Measurements from ENCODE around the gene RNF38. TPM values are rescaled to one million over a fixed set of nuclear protein-coding genes. Genes with fewer than 3 reads are reported as not detected.
"Not testable (repeated sequence)": the region's sequence is repeated elsewhere in the genome, so short reads cannot be mapped to it uniquely, and the experiment has no call there.

RNF38 gene
- total RNA-seq, 2 experiments from 2014 or later, result 26.7 to 40.0 TPM

GRCh38 chr9:36318212-36318802 lies 81.8 kb downstream of the RNF38 start:
- ChIA-PET CTCF (interaction anchor here (0.7 to 2.8 kb wide), 4 partner anchors 10 to 222 kb away, joined by 3 to 15 read pairs (median 4); no protein-coding TSS in a partner anchor), POLR2A (no interaction called here)
- intact Hi-C loops (cut with DNase I, micrococcal nuclease), result no loop called here
- ATAC-seq (no peak), DNase-seq (no peak)
- Mint-ChIP-seq H3K27ac (no peak overlapping the region), H3K36me3 (ENCODE audit: low read depth) (no peaks in the 10 kb centered on the region), H3K4me3 (no peak overlapping the region), H3K27me3 (no peaks in the 10 kb centered on the region), H3K4me1 (no peaks in the 10 kb centered on the region), H3K9me3 (ENCODE audit: low read depth) (no peaks in the 10 kb centered on the region)

- ATAC-seq, result no peak
- intact Hi-C loops (cut with DNase I, micrococcal nuclease), result no loop called here
- POLR2A ChIA-PET, result no interaction called here
Measured at GRCh38 chr9:36317766-36318165, 82.3 kb downstream of the RNF38 start.

GRCh38 chr9:36316611-36317317 lies 83.3 kb downstream of the RNF38 start:
- intact Hi-C loops (cut with DNase I, micrococcal nuclease), result no loop called here
- ChIA-PET POLR2A (no interaction called here), CTCF (interaction anchor here (1.0 kb wide), 1 partner anchor 12 kb away, joined by 7 read pairs; no protein-coding TSS in a partner anchor)
- DNase-seq, result no peak
- no peak overlapping the region for H3K4me3 Mint-ChIP-seq
- ATAC-seq, result no peak
- no peaks in the 10 kb centered on the region for H3K4me1 Mint-ChIP-seq
- no peak overlapping the region for H3K27ac Mint-ChIP-seq
- no peaks in the 10 kb centered on the region for H3K36me3 Mint-ChIP-seq (ENCODE audit: low read depth)
- no peaks in the 10 kb centered on the region for H3K27me3 Mint-ChIP-seq
- no peaks in the 10 kb centered on the region for H3K9me3 Mint-ChIP-seq (ENCODE audit: low read depth)

More at GRCh38 chr9:36317766-36318165, 82.3 kb downstream of the RNF38 start:
- Mint-ChIP-seq H3K4me1 (no peaks in the 10 kb centered on the region), H3K36me3 (ENCODE audit: low read depth) (no peaks in the 10 kb centered on the region), H3K27ac (no peak overlapping the region), H3K27me3 (no peaks in the 10 kb centered on the region), H3K9me3 (ENCODE audit: low read depth) (no peaks in the 10 kb centered on the region), H3K4me3 (no peak overlapping the region)
- DNase-seq, result no peak
- CTCF ChIA-PET, result interaction anchor here (2.8 kb wide), 1 partner anchor 11 kb away, joined by 15 read pairs; no protein-coding TSS in a partner anchor

GRCh38 chr9:36316049-36316448 lies 84.0 kb downstream of the RNF38 start:
- Mint-ChIP-seq H3K36me3 (ENCODE audit: low read depth) (no peaks in the 10 kb centered on the region), H3K4me3 (no peak overlapping the region), H3K27ac (no peak overlapping the region), H3K4me1 (no peaks in the 10 kb centered on the region), H3K27me3 (no peaks in the 10 kb centered on the region), H3K9me3 (ENCODE audit: low read depth) (no peaks in the 10 kb centered on the region)
- ChIA-PET CTCF (interaction anchor here (0.6 kb wide), 1 partner anchor 1527 kb away, joined by 3 read pairs; no protein-coding TSS in a partner anchor), POLR2A (no interaction called here)
- ATAC-seq (no peak), DNase-seq (no peak)
- intact Hi-C loops (cut with DNase I, micrococcal nuclease), result no loop called here

- POLR2A ChIA-PET, result no interaction called here
- intact Hi-C loops (cut with DNase I, micrococcal nuclease), result no loop called here
- Mint-ChIP-seq H3K9me3 (ENCODE audit: low read depth) (no peaks in the 10 kb centered on the region), H3K27ac (no peak overlapping the region), H3K36me3 (ENCODE audit: low read depth) (no peaks in the 10 kb centered on the region), H3K27me3 (no peaks in the 10 kb centered on the region), H3K4me3 (no peak overlapping the region), H3K4me1 (no peaks in the 10 kb centered on the region)
- ATAC-seq (no peak), DNase-seq (no peak)
- CTCF ChIA-PET, result interaction anchor here (0.9 kb wide), 1 partner anchor 14 kb away, joined by 3 read pairs; no protein-coding TSS in a partner anchor
Measured at GRCh38 chr9:36315283-36315682, 84.8 kb downstream of the RNF38 start.

- Mint-ChIP-seq H3K4me3 (no peak overlapping the region), H3K27ac (no peak overlapping the region), H3K36me3 (ENCODE audit: low read depth) (no peaks in the 10 kb centered on the region), H3K4me1 (no peaks in the 10 kb centered on the region), H3K27me3 (no peaks in the 10 kb centered on the region), H3K9me3 (ENCODE audit: low read depth) (no peaks in the 10 kb centered on the region)
- POLR2A ChIA-PET, result interaction anchor here (0.5 kb wide), 1 partner anchor 393 kb away, joined by 3 read pairs; no protein-coding TSS in a partner anchor
- intact Hi-C loops (cut with DNase I, micrococcal nuclease), result no loop called here
- CTCF ChIA-PET, result interaction anchor here (0.5 to 1.2 kb wide), 4 partner anchors 11 to 213 kb away, joined by 3 to 4 read pairs (median 3); no protein-coding TSS in a partner anchor
- ATAC-seq (no peak), DNase-seq (no peak)
Measured at GRCh38 chr9:36314740-36315139, 85.3 kb downstream of the RNF38 start.

- Mint-ChIP-seq H3K36me3 (ENCODE audit: low read depth) (no peaks in the 10 kb centered on the region), H3K27ac (peak overlapping the region; percentile 44)
- ATAC-seq, result peak; percentile 74
Measured at GRCh38 chr9:36306471-36307306, 93.4 kb downstream of the RNF38 start.

GRCh38 chr9:36304366-36304765 lies 95.7 kb downstream of the RNF38 start:
- H3K27me3 Mint-ChIP-seq; CTCF ChIA-PET; DNase-seq; H3K27ac Mint-ChIP-seq; H3K4me3 Mint-ChIP-seq; H3K36me3 Mint-ChIP-seq (ENCODE audit: low read depth); POLR2A ChIA-PET; H3K9me3 Mint-ChIP-seq (ENCODE audit: low read depth); H3K4me1 Mint-ChIP-seq; ATAC-seq; intact Hi-C loops (cut with DNase I, micrococcal nuclease): not testable (repeated sequence)

More at GRCh38 chr9:36306471-36307306, 93.4 kb downstream of the RNF38 start:
- intact Hi-C loops (cut with DNase I, micrococcal nuclease), result no loop called here
- no peaks in the 10 kb centered on the region for H3K9me3 Mint-ChIP-seq (ENCODE audit: low read depth)
- H3K27me3 Mint-ChIP-seq, result no peaks in the 10 kb centered on the region
- no peak overlapping the region for H3K4me3 Mint-ChIP-seq
- peaks cover 9% of the 10 kb centered on the region for H3K4me1 Mint-ChIP-seq
- ChIA-PET POLR2A (no interaction called here), CTCF (interaction anchor here (0.6 to 3.6 kb wide), 6 partner anchors 12 to 483 kb away, joined by 3 to 11 read pairs (median 3); no protein-coding TSS in a partner anchor)
- peak; percentile 8 for DNase-seq

GRCh38 chr9:36301227-36301626 lies 98.8 kb downstream of the RNF38 start:
- Mint-ChIP-seq H3K36me3 (ENCODE audit: low read depth) (no peaks in the 10 kb centered on the region), H3K27me3 (no peaks in the 10 kb centered on the region), H3K4me1 (peaks cover under 1% of the 10 kb centered on the region), H3K27ac (no peak overlapping the region), H3K4me3 (no peak overlapping the region), H3K9me3 (ENCODE audit: low read depth) (no peaks in the 10 kb centered on the region)
- CTCF ChIA-PET, result interaction anchor here (0.6 kb wide), 1 partner anchor 105 kb away, joined by 3 read pairs; no protein-coding TSS in a partner anchor
- intact Hi-C loops (cut with DNase I, micrococcal nuclease), result no loop called here
- POLR2A ChIA-PET, result no interaction called here
- no peak for DNase-seq
- no peak for ATAC-seq

- Mint-ChIP-seq H3K4me3 (no peak overlapping the region), H3K27ac (no peak overlapping the region), H3K9me3 (ENCODE audit: low read depth) (no peaks in the 10 kb centered on the region), H3K36me3 (ENCODE audit: low read depth) (no peaks in the 10 kb centered on the region), H3K27me3 (no peaks in the 10 kb centered on the region), H3K4me1 (no peaks in the 10 kb centered on the region)
- ATAC-seq (no peak), DNase-seq (no peak)
- intact Hi-C loops (cut with DNase I, micrococcal nuclease), result no loop called here
- ChIA-PET POLR2A (no interaction called here), CTCF (no interaction called here)
Measured at GRCh38 chr9:36298566-36298965, 101.5 kb downstream of the RNF38 start.

- intact Hi-C loops (cut with DNase I, micrococcal nuclease), result no loop called here
- CTCF ChIA-PET, result no interaction called here
- POLR2A ChIA-PET, result no interaction called here
- H3K4me3 Mint-ChIP-seq, result no peak overlapping the region
- H3K4me1 Mint-ChIP-seq, result no peaks in the 10 kb centered on the region
- no peaks in the 10 kb centered on the region for H3K9me3 Mint-ChIP-seq (ENCODE audit: low read depth)
- no peak overlapping the region for H3K27ac Mint-ChIP-seq
- H3K27me3 Mint-ChIP-seq, result no peaks in the 10 kb centered on the region
- ATAC-seq (no peak), DNase-seq (no peak)
- H3K36me3 Mint-ChIP-seq (ENCODE audit: low read depth), result no peaks in the 10 kb centered on the region
Measured at GRCh38 chr9:36297798-36298197, 102.3 kb downstream of the RNF38 start.

All from activated CD4-positive, alpha-beta T cell treated with anti-CD3 and anti-CD28 coated beads for 36 hours (primary cell).